Activated CD4-positive, alpha-beta T cell treated with anti-CD3 and anti-CD28 coated beads, Interleukin-2, amount 50 U/mL, for 24 hours (primary cell): ENCODE results near the gene FAM200B.

Experiments
- DNase-seq, 2 donors: peaks; one replicate each; pipeline ENCODE4 v3.0.0-alpha.2; 2020; ENCODE audit warnings: low read depth in 1 of 2, low spot score in 1 of 2

FAM200B gene

GRCh38 chr4:15668566-15669435, 12.8 kb upstream of the FAM200B start:
- DNase-seq: no peak

GRCh38 chr4:15670576-15670975, 11.1 kb upstream of the FAM200B start:
- no peak for DNase-seq

DNA sequence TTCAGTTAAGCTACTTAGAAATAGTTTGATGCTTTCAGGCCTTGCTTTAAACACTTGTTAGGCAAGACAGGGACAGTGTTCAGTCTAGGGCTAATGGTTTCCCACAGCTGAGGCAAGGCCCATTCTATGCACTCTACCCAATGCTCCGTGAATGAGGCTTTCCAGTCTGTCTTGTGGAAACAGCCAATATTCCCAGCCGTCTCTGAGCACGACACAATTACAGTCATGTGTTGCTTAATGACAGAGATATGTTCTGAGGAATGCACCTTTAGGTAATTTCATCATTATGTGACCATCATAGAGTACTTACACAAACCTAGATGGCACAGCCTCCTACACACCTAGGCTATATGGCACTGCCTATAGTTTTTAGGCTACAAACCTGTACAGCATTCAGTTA, 9.5 kb upstream of the FAM200B start:
- no peak for DNase-seq

DNA sequence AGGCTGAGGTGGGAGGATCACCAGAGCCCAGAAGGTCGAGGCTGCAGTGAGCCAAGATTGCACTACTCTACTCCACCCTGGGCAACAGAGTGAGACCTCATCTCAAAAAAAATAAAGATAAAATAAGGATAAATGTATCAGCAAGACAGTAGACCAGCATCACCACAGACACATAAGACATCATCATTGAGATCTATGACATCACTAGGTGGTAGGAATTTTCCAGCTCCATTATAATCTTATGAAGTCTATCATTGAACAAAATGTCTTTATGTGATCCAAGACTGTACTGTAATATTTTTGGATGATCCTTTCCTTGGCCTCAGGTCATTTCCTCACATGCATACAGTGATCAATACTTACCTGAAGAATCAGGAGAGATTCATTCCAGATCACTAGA, 8.3 kb upstream of the FAM200B start:
- DNase-seq: no peak

DNA sequence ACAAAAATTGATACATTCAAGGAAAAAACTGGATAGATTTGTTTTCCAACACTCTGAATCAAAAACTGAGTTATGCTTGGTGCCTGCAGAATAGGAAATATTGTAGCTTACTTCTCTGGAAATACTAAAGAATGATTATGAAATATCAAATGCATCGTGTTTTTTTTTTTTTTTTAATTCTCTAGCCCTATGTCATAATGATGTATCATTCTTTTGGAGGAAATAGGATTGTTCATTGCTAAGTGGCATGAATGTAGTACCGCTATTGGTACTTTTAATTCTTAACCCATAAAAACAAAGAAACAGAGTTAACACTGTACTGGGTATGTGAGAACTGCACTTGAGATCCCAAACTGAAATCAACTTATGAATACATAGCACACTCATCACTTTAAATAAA, 7.6 kb upstream of the FAM200B start:
- no peak for DNase-seq

- no peak for DNase-seq
Observed at GRCh38 chr4:15674926-15675325, 6.7 kb upstream of the FAM200B start.

GRCh38 chr4:15675356-15675755, 6.3 kb upstream of the FAM200B start:
- no peak for DNase-seq

DNA sequence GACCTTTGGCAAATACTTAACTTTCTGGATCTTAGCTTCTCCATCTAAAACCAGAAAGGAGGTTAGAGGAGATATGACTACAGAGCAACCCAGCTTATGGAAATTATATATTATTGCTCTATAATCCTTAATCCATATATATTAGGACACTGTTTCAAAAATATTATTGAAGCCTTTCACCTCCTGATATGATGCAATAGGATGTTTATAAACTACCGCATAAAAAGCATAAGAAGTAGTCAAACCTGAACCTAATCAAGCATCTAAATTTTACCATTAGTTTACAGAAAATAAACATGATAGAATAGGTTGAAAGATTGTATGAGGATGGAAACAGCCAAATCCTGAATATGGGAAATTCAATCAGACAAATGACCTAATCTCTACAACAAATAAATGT, 5.6 kb upstream of the FAM200B start:
- DNase-seq: no peak

DNA sequence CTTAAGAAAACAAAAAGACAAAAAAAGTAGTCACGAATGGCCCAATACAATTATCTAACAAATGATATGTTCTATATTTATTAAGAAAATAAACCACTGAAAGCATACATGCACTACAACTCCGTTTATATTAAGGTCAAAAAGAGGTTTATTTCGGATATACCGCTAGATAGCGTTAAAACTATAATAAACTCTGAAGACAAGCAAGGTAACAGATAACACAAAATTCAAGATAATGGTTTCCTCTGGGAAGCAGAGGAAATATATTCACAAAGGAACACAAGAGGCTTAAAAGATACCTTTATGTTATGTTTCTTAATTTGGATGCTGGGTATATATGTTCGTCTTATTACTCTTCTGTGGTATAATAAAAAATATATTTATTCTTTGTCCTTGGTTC, 4.7 kb upstream of the FAM200B start:
- DNase-seq: no peak

DNA sequence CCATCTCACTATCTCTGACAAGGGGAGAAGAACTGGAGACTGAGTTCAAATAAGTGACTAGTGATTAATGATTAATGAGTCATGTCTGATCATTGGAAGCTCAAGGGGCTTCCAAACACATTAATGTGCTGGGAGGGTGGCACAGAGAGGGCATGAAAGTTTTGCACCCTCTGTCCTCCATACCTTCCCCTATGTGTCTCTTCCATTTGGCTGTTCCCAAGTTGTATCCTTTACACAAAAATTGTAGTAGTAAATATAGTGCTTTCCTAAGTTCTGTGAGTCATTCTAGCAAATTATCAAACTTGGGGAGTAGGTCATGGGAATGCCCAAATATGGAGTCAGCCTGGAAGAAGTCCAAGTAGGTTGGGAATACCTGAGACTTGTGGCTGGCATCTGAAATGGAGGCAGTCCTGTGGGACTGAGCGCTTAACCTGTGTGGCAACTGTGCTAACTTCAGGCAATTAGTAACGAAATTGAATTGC, 4.1 kb upstream of the FAM200B start:
- DNase-seq: no peak

DNA sequence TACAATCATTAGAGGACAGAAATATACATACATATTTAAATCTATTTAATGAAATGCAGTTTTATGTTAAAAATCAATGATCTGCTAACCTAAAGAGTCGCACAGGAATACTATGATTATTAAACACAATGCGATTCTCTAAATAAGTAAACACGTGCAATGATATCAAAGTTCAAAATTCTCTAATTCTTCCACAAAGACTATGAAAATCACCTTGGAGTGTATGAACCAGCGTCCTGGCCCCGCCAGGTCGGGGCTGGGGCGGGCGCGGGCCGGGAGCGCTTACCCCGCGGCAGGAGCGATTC, 608 bp upstream of the FAM200B start:
- no peak for DNase-seq

GRCh38 chr4:15682242-15683142, 865 bp downstream of the FAM200B start:
- DNase-seq: no peak

DNA sequence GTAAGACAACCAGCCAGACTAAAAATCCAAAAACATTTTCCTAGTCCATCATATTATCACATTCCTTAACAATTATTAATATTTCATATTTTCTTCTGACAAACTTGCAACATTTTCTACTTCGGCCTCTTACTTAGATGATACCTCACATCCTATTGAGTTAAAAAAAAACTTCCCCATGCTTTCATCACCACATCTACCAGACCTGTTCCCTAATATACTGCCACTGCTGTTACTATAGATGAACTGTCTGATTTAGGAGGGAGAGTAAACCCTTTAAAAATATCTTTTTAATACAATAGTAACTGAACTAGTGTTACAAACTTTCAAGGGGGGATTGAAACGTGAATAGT, 1.5 kb downstream of the FAM200B start:
- DNase-seq: no peak

GRCh38 chr4:15684498-15684897, 2.9 kb downstream of the FAM200B start:
- no peak for DNase-seq

- no peak for DNase-seq
Observed at GRCh38 chr4:15688051-15688450, 6.4 kb downstream of the FAM200B start.

DNA sequence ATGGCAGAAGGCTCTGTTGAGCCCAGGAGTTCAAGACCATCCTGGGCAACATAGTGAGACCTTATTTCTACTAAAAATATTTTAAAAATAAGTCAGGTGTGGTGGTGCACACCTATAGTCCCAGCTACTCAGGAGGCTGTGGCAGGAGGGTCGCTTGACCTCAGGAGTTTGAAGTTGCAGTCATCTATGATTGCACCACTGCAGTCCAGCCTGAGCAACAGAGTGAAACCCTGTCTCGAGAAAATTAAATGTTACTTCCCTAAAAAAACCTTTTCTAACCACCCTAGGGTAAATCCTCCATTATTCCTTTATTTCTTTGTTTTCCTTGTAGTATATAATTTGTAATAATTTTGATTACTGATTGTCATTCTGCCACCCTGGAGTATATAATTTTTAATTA, 7.9 kb downstream of the FAM200B start:
- DNase-seq: no peak

DNA sequence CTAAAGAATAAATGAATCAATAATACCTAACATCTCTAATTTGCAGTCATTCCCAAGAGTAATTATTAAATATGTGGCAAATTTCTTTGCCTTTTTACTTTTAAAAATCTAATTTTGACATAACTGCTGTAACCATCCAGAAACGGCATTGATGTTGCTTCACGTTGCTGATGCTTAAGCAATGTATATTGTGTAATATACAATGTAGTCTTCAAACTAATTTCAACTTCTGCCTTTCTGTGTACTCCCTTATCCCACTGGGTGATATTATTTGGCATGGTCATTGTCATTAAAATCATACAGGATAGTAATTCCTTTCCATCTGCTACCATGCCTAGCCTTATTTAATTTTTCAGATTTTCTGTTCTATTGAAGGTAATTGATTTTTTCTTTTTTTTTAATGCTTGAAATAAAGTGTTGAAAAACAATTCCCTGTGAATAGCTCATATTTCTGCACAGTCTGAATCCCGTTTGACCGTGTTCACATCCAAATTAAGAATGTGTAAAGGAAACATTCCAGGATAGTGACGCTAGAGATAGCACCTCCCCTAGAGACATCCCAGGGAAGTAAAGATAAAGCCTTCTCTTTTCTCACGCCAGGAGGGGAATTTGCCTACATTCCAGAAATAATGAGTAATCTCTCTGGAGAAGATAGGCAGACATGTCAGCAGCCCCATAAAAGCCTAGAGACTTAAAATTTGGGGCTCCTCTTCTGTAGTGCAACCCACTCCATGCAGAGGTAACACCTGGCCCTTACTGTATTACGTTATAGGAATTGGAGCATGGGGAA, 8.6 kb downstream of the FAM200B start:
- DNase-seq: no peak

- DNase-seq: no peak
Observed at GRCh38 chr4:15691346-15692135, 9.9 kb downstream of the FAM200B start.

GRCh38 chr4:15692602-15693001, 11.0 kb downstream of the FAM200B start:
- DNase-seq: no peak

- DNase-seq: no peak
Observed at GRCh38 chr4:15694431-15694830, 12.8 kb downstream of the FAM200B start.

DNA sequence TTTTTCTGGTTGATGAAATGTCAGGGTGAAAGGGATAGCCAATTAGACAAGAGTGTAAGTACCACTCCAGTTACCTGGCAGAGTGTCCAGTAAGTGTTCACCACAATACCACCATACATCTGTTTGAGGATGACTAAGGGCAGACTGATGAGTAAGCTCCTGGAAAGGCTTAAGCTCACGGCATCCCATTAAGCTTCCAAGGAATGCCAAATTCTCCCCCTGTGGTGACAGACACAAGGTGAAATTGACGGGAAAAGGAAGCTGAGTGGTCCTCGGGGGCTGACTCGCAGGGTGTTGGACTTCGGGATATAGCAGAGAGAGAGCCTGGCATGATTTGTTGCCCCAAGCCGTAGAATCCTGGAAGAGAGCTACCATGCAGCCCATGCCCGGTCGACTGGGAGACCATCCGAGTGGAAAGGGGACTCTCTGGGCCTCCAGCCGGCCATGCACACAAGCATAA, 13.6 kb downstream of the FAM200B start:
- no peak for DNase-seq
